Measurements from ENCODE around the gene PDE8B.

- TF ChIP-seq YY1 (IDR thresholded peaks at IDR 0.05; ENCODE audit: insufficient read depth, insufficient read length) (no peak), ZNF274 (IDR thresholded peaks at IDR 0.05; ENCODE audit: low read depth, low read length) (no peak)
Observed at GRCh38 chr5:77249475-77249874, 39.0 kb downstream of the PDE8B start.

Measured in NT2/D1 (cell line).